Measurements from ENCODE around the gene SLC4A4.

SLC4A4 gene

GRCh38 chr4:71296945-71297344 is 41.9 kb upstream of the SLC4A4 start:
- Histone ChIP-seq H3K9me2 (replicated peaks; ENCODE audit: insufficient read depth, low read length) (no peaks in the 10 kb centered on the region), H3K79me2 (ENCODE audit: insufficient read depth, low read length) (no peaks in the 10 kb centered on the region), H3K27ac (ENCODE audit: low read depth, low read length) (no peak overlapping the region), H3K27me3 (ENCODE audit: low read length) (no peaks in the 10 kb centered on the region), H2AFZ (ENCODE audit: low read depth, low read length, severe bottlenecking) (no peak overlapping the region), H3K4me2 (ENCODE audit: low read depth, low read length, poor library complexity, severe bottlenecking) (no peak overlapping the region), H3K36me3 (ENCODE audit: low read length) (no peaks in the 10 kb centered on the region), H3F3A (ENCODE audit: insufficient read depth) (no peaks in the 10 kb centered on the region), H3K4me3 (ENCODE audit: insufficient read depth, low read length, poor library complexity, severe bottlenecking) (no peak overlapping the region), H4K20me1 (ENCODE audit: low read depth, low read length) (no peaks in the 10 kb centered on the region), H3K9me3 (ENCODE audit: insufficient read depth, low read length) (no peaks in the 10 kb centered on the region), H3K9ac (ENCODE audit: low read length) (no peak overlapping the region)
- TF ChIP-seq, protein P1, sequence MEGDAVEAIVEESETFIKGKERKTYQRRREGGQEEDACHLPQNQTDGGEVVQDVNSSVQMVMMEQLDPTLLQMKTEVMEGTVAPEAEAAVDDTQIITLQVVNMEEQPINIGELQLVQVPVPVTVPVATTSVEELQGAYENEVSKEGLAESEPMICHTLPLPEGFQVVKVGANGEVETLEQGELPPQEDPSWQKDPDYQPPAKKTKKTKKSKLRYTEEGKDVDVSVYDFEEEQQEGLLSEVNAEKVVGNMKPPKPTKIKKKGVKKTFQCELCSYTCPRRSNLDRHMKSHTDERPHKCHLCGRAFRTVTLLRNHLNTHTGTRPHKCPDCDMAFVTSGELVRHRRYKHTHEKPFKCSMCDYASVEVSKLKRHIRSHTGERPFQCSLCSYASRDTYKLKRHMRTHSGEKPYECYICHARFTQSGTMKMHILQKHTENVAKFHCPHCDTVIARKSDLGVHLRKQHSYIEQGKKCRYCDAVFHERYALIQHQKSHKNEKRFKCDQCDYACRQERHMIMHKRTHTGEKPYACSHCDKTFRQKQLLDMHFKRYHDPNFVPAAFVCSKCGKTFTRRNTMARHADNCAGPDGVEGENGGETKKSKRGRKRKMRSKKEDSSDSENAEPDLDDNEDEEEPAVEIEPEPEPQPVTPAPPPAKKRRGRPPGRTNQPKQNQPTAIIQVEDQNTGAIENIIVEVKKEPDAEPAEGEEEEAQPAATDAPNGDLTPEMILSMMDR (IDR thresholded peaks at IDR 0.05; ENCODE audit: insufficient read depth, low read length, poor library complexity, severe bottlenecking) = no peak
- TF ChIP-seq EZH2phosphoT487 (conservative IDR thresholded peaks at IDR 0.05; ENCODE audit: low read length) = no peak

GRCh38 chr4:71300362-71300761 is 38.5 kb upstream of the SLC4A4 start:
- H3K36me3 ChIP-seq (ENCODE audit: low read length) = no peaks in the 10 kb centered on the region
- no peaks in the 10 kb centered on the region for H3K79me2 ChIP-seq (ENCODE audit: insufficient read depth, low read length)
- no peak overlapping the region for H3K4me2 ChIP-seq (ENCODE audit: low read depth, low read length, poor library complexity, severe bottlenecking)
- H3K4me3 ChIP-seq (ENCODE audit: insufficient read depth, low read length, poor library complexity, severe bottlenecking) = no peak overlapping the region
- H3K9me2 ChIP-seq (replicated peaks; ENCODE audit: insufficient read depth, low read length) = no peaks in the 10 kb centered on the region
- H3F3A ChIP-seq (ENCODE audit: insufficient read depth) = no peaks in the 10 kb centered on the region
- no peaks in the 10 kb centered on the region for H4K20me1 ChIP-seq (ENCODE audit: low read depth, low read length)
- no peak overlapping the region for H3K27ac ChIP-seq (ENCODE audit: low read depth, low read length)
- TF ChIP-seq, protein P1 (IDR thresholded peaks at IDR 0.05; ENCODE audit: insufficient read depth, low read length, poor library complexity, severe bottlenecking) = no peak
- TF ChIP-seq EZH2phosphoT487 (conservative IDR thresholded peaks at IDR 0.05; ENCODE audit: low read length) = no peak
- H3K9ac ChIP-seq (ENCODE audit: low read length) = no peak overlapping the region
- H3K9me3 ChIP-seq (ENCODE audit: insufficient read depth, low read length) = no peaks in the 10 kb centered on the region
- no peaks in the 10 kb centered on the region for H3K27me3 ChIP-seq (ENCODE audit: low read length)
- H2AFZ ChIP-seq (ENCODE audit: low read depth, low read length, severe bottlenecking) = no peak overlapping the region

- Histone ChIP-seq H2AFZ (ENCODE audit: low read depth, low read length, severe bottlenecking) (no peak overlapping the region), H3F3A (ENCODE audit: insufficient read depth) (no peaks in the 10 kb centered on the region), H3K27me3 (ENCODE audit: low read length) (no peaks in the 10 kb centered on the region), H3K9ac (ENCODE audit: low read length) (no peak overlapping the region), H3K36me3 (ENCODE audit: low read length) (no peaks in the 10 kb centered on the region), H4K20me1 (ENCODE audit: low read depth, low read length) (no peaks in the 10 kb centered on the region), H3K27ac (ENCODE audit: low read depth, low read length) (no peak overlapping the region), H3K9me3 (ENCODE audit: insufficient read depth, low read length) (no peaks in the 10 kb centered on the region), H3K79me2 (ENCODE audit: insufficient read depth, low read length) (no peaks in the 10 kb centered on the region), H3K9me2 (replicated peaks; ENCODE audit: insufficient read depth, low read length) (no peaks in the 10 kb centered on the region), H3K4me3 (ENCODE audit: insufficient read depth, low read length, poor library complexity, severe bottlenecking) (no peak overlapping the region), H3K4me2 (ENCODE audit: low read depth, low read length, poor library complexity, severe bottlenecking) (no peak overlapping the region)
- TF ChIP-seq EZH2phosphoT487 (conservative IDR thresholded peaks at IDR 0.05; ENCODE audit: low read length) = no peak
- TF ChIP-seq, protein P1 (IDR thresholded peaks at IDR 0.05; ENCODE audit: insufficient read depth, low read length, poor library complexity, severe bottlenecking) = no peak
Observed at GRCh38 chr4:71300964-71301363, 37.9 kb upstream of the SLC4A4 start.
